Neural cell (in vitro differentiated cells): ENCODE measurements around the gene RGS19. TPM values are rescaled to one million over a fixed set of nuclear protein-coding genes. Genes with fewer than 3 reads are reported as not detected.

Source experiments
- H2AFZ ChIP-seq: fragments of 200-600, 300-800 bp; sonication (generic), shearing (Covaris generic); 2 replicates; pipeline ENCODE4 v1.6.0; 2014; ENCODE audit warnings: low read depth, mild to moderate bottlenecking, antibody characterized with exemption, low read length, moderate library complexity
- H3F3A ChIP-seq: fragments of 200-600 bp; shearing (Covaris generic); 2 replicates; pipeline ENCODE4 v1.6.1; 2016; ENCODE audit warnings: mild to moderate bottlenecking, moderate library complexity, mixed read lengths, antibody characterized with exemption, low read length; ENCODE audit not compliant: insufficient read depth, poor library complexity, severe bottlenecking
- H3K27ac ChIP-seq: fragments of 200-600, 300-800 bp; sonication (generic), shearing (Covaris generic); 2 replicates; pipeline ENCODE4 v1.5.1; 2014; ENCODE audit warnings: mild to moderate bottlenecking, low read length, moderate library complexity
- H3K27me3 ChIP-seq: fragments of 300-800, 200-600 bp; sonication (generic), shearing (Covaris generic); 2 replicates; pipeline ENCODE4 v1.6.0; 2014; ENCODE audit warnings: mild to moderate bottlenecking, low read depth, low read length, moderate library complexity; ENCODE audit not compliant: insufficient read depth
- H3K36me3 ChIP-seq: fragments of 300-800, 200-600 bp; sonication (generic), shearing (Covaris generic); 2 replicates; pipeline ENCODE4 v1.5.1; 2014; ENCODE audit warnings: mild to moderate bottlenecking, antibody characterized with exemption, low read length, moderate library complexity; ENCODE audit not compliant: insufficient read depth
- H3K4me2 ChIP-seq: fragments of 300-800, 200-600 bp; sonication (generic), shearing (Covaris generic); 2 replicates; pipeline ENCODE4 v1.6.0; 2014; ENCODE audit warnings: mild to moderate bottlenecking, low read length
- H3K4me3 ChIP-seq: fragments of 300-800, 200-600 bp; sonication (generic), shearing (Covaris generic); 2 replicates; pipeline ENCODE4 v1.5.1; 2014; ENCODE audit warnings: mild to moderate bottlenecking, low read length, moderate library complexity
- H3K79me2 ChIP-seq: fragments of 200-600 bp; shearing (Covaris generic); replicated peaks from 2 replicates; pipeline ENCODE4 v1.6.0; 2014; ENCODE audit warnings: mild to moderate bottlenecking, low read length, moderate library complexity; ENCODE audit not compliant: insufficient read depth
- H3K9ac ChIP-seq: fragments of 300-800, 200-600 bp; sonication (generic), shearing (Covaris generic); 2 replicates; pipeline ENCODE4 v1.6.1; 2016; ENCODE audit warnings: mild to moderate bottlenecking, low read length, mixed read lengths
- H3K9me2 ChIP-seq: fragments of 200-600 bp; shearing (Covaris generic); 2 replicates; pipeline ENCODE4 v1.6.1; 2016; ENCODE audit warnings: mild to moderate bottlenecking, low read length, mixed read lengths; ENCODE audit not compliant: insufficient read depth
- H3K9me3 ChIP-seq: fragments of 200-600, 300-800 bp; sonication (generic), shearing (Covaris generic); 2 replicates; pipeline ENCODE4 v1.6.1; 2016; ENCODE audit warnings: mild to moderate bottlenecking, mixed run types, low read length, moderate library complexity, mixed read lengths
- H4K20me1 ChIP-seq: fragments of 200-600 bp; shearing (Covaris generic); 2 replicates; pipeline ENCODE4 v1.6.1; 2016; ENCODE audit warnings: mild to moderate bottlenecking, mixed run types; ENCODE audit not compliant: insufficient read depth
- EP300 ChIP-seq: fragments of 450-650 bp; conservative IDR thresholded peaks from 2 replicates; pipeline ENCODE4 v1.6.1; 2014; ENCODE audit warnings: antibody characterized with exemption, mild to moderate bottlenecking, moderate library complexity; ENCODE audit not compliant: poor library complexity, severe bottlenecking
- EZH2 ChIP-seq: fragments of 200-600, 300-800 bp; shearing (Covaris generic), sonication (generic); IDR thresholded peaks from 2 replicates; pipeline ENCODE4 v1.6.1; 2014; ENCODE audit warnings: antibody characterized with exemption, low read length, borderline replicate concordance, mild to moderate bottlenecking; ENCODE audit not compliant: insufficient read depth, poor library complexity, severe bottlenecking
- MXI1 ChIP-seq: fragments of 450-650 bp; conservative IDR thresholded peaks from 2 replicates; pipeline ENCODE4 v1.6.1; 2014; ENCODE audit warnings: antibody characterized with exemption, mild to moderate bottlenecking; ENCODE audit not compliant: poor library complexity, severe bottlenecking
- POLR2AphosphoS5 ChIP-seq: IDR thresholded peaks from 2 replicates; pipeline ENCODE4 v1.6.1; 2012
- RAD21 ChIP-seq: fragments of 450-650 bp; conservative IDR thresholded peaks from 2 replicates; pipeline ENCODE4 v1.6.1; 2014; ENCODE audit warnings: antibody characterized with exemption, mild to moderate bottlenecking, moderate library complexity
- SMC3 ChIP-seq: fragments of 450-650 bp; conservative IDR thresholded peaks from 2 replicates; pipeline ENCODE4 v1.6.1; 2014; ENCODE audit warnings: antibody characterized with exemption, mild to moderate bottlenecking, moderate library complexity; ENCODE audit not compliant: poor library complexity
- TAF1 ChIP-seq: IDR thresholded peaks from 2 replicates; pipeline ENCODE4 v1.6.1; 2012; ENCODE audit warnings: low read depth
- polyA plus RNA-seq: library from polyadenylated mRNA; depleted of rRNA; stranded (reverse); fragments of >200 nt; gene quantifications from 2 replicates; pipeline ENCODE4 v1.2.3, GENCODE V29; 2014
- TF ChIP-seq, protein P1 (sequence below): IDR thresholded peaks from 2 replicates; pipeline ENCODE4 v1.6.1; 2012; ENCODE audit warnings: borderline replicate concordance
- TF ChIP-seq, protein P2 (sequence below): fragments of 450-650 bp; IDR thresholded peaks from 2 replicates; pipeline ENCODE4 v1.5.1; 2014; ENCODE audit warnings: antibody characterized with exemption, mild to moderate bottlenecking, moderate library complexity; ENCODE audit not compliant: poor library complexity, severe bottlenecking

Gene RGS19
- polyA plus RNA-seq, 1 donor from 2014 or later = 3.4 TPM

DNA sequence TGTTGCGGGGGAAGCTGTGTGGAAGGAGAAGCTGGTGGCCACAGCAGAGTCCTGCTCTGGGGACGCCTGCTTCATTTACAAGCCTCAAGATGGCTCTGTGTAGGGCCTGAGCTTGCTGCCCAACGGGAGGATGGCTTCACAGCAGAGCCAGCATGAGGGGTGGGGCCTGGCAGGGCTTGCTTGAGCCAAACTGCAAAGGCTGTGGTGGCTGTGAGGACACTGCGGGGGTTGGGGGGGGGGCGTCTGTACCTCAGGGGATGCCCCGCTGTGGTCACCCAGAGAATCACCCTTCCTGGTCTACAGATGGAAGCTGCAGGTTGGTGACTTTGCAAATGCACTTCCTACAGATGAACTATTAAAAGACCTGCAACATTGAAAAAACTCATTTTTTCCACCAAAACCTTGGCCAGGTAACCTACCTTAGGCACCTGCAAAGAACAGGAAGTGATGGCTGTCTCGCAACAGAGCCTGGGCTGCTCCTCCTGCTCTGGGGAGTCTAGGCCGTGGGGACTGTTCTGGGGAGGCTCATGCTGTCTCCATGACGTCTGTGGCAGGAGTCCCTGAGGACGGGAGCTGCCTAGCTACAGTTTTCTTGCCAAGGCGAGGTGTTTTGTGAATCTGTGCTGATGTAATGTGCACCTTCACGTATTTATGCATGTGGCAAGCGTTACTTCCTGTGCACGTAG is 20.7 kb upstream of the RGS19 start:
- H3K27ac ChIP-seq = no peak overlapping the region
- no peaks in the 10 kb centered on the region for H3K79me2 ChIP-seq
- H3K36me3 ChIP-seq = no peaks in the 10 kb centered on the region
- H3K4me2 ChIP-seq = no peak overlapping the region
- no peaks in the 10 kb centered on the region for H4K20me1 ChIP-seq
- H3K27me3 ChIP-seq = no peaks in the 10 kb centered on the region
- H3K9me2 ChIP-seq = no peaks in the 10 kb centered on the region
- no peaks in the 10 kb centered on the region for H3F3A ChIP-seq
- no peaks in the 10 kb centered on the region for H3K9me3 ChIP-seq
- no peak overlapping the region for H2AFZ ChIP-seq
- no peak overlapping the region for H3K4me3 ChIP-seq
- TF ChIP-seq RAD21 (no peak), TAF1 (no peak), EZH2 (no peak), POLR2AphosphoS5 (no peak), MXI1 (no peak), EP300 (no peak), SMC3 (no peak)
- TF ChIP-seq, protein P1, sequence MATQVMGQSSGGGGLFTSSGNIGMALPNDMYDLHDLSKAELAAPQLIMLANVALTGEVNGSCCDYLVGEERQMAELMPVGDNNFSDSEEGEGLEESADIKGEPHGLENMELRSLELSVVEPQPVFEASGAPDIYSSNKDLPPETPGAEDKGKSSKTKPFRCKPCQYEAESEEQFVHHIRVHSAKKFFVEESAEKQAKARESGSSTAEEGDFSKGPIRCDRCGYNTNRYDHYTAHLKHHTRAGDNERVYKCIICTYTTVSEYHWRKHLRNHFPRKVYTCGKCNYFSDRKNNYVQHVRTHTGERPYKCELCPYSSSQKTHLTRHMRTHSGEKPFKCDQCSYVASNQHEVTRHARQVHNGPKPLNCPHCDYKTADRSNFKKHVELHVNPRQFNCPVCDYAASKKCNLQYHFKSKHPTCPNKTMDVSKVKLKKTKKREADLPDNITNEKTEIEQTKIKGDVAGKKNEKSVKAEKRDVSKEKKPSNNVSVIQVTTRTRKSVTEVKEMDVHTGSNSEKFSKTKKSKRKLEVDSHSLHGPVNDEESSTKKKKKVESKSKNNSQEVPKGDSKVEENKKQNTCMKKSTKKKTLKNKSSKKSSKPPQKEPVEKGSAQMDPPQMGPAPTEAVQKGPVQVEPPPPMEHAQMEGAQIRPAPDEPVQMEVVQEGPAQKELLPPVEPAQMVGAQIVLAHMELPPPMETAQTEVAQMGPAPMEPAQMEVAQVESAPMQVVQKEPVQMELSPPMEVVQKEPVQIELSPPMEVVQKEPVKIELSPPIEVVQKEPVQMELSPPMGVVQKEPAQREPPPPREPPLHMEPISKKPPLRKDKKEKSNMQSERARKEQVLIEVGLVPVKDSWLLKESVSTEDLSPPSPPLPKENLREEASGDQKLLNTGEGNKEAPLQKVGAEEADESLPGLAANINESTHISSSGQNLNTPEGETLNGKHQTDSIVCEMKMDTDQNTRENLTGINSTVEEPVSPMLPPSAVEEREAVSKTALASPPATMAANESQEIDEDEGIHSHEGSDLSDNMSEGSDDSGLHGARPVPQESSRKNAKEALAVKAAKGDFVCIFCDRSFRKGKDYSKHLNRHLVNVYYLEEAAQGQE = no peak
- TF ChIP-seq, protein P2, sequence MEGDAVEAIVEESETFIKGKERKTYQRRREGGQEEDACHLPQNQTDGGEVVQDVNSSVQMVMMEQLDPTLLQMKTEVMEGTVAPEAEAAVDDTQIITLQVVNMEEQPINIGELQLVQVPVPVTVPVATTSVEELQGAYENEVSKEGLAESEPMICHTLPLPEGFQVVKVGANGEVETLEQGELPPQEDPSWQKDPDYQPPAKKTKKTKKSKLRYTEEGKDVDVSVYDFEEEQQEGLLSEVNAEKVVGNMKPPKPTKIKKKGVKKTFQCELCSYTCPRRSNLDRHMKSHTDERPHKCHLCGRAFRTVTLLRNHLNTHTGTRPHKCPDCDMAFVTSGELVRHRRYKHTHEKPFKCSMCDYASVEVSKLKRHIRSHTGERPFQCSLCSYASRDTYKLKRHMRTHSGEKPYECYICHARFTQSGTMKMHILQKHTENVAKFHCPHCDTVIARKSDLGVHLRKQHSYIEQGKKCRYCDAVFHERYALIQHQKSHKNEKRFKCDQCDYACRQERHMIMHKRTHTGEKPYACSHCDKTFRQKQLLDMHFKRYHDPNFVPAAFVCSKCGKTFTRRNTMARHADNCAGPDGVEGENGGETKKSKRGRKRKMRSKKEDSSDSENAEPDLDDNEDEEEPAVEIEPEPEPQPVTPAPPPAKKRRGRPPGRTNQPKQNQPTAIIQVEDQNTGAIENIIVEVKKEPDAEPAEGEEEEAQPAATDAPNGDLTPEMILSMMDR = no peak
- no peak overlapping the region for H3K9ac ChIP-seq

DNA sequence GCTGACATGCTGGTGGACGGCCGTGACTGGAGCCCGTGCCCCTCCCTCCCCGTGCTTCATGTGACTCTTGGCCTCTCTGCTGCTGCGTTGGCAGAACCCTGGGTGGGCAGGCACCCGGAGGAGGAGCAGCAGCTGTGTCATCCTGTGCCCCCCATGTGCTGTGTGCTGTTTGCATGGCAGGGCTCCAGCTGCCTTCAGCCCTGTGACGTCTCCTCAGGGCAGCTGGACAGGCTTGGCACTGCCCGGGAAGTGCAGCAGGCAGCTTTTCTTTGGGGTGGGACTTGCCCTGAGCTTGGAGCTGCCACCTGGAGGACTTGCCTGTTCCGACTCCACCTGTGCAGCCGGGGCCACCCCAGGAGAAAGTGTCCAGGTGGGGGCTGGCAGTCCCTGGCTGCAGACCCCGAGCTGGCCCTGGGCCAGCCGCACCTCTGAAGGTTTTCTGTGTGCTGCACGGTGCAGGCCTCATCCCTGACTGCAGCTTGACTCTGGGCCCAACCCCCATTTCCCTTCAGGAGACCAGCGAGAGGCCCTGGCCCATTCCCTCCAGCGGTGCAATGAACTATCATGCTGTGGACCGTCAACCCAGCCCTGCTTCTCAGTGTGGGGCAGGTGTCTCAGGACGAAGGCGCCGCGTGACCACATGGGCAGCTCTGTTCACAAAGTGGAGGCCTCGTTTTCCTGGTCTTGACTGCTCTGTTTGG is 19.9 kb upstream of the RGS19 start:
- H3K79me2 ChIP-seq = no peaks in the 10 kb centered on the region
- no peaks in the 10 kb centered on the region for H3K27me3 ChIP-seq
- H3K36me3 ChIP-seq = no peaks in the 10 kb centered on the region
- no peak overlapping the region for H3K4me3 ChIP-seq
- no peak overlapping the region for H3K4me2 ChIP-seq
- H3K9ac ChIP-seq = no peak overlapping the region
- TF ChIP-seq EZH2 (no peak), MXI1 (no peak), EP300 (no peak)
- TF ChIP-seq, protein P1 = no peak
- H3K9me2 ChIP-seq = no peaks in the 10 kb centered on the region
- no peaks in the 10 kb centered on the region for H4K20me1 ChIP-seq
- H2AFZ ChIP-seq = no peak overlapping the region
- H3K27ac ChIP-seq = no peak overlapping the region
- H3F3A ChIP-seq = no peaks in the 10 kb centered on the region
- H3K9me3 ChIP-seq = no peaks in the 10 kb centered on the region
